ENCODE data around the gene ERV3-1.
"Not testable (repeated sequence)": the region's sequence is repeated elsewhere in the genome, so short reads cannot be mapped to it uniquely, and the experiment has no call there.

DNA sequence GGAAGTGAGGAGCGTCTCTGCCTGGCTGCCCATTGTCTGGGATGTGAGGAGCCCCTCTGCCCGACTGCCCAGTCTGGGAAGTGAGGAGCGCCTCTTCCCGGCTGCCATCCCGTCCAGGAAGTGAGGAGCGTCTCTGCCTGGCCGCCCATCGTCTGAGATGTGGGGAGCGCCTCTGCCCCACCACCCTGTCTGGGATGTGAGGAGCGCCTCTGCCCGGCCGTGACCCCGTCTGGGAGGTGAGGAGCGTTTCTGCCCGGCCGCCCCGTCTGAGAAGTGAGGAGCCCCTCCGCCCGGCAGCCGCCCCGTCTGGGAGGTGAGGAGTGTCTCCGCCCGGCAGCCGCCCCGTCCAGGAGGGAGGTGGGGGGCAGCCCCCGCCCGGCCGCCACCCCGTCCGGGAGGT lies 26.9 kb upstream of the ERV3-1 start:
- TF ChIP-seq, protein P1, sequence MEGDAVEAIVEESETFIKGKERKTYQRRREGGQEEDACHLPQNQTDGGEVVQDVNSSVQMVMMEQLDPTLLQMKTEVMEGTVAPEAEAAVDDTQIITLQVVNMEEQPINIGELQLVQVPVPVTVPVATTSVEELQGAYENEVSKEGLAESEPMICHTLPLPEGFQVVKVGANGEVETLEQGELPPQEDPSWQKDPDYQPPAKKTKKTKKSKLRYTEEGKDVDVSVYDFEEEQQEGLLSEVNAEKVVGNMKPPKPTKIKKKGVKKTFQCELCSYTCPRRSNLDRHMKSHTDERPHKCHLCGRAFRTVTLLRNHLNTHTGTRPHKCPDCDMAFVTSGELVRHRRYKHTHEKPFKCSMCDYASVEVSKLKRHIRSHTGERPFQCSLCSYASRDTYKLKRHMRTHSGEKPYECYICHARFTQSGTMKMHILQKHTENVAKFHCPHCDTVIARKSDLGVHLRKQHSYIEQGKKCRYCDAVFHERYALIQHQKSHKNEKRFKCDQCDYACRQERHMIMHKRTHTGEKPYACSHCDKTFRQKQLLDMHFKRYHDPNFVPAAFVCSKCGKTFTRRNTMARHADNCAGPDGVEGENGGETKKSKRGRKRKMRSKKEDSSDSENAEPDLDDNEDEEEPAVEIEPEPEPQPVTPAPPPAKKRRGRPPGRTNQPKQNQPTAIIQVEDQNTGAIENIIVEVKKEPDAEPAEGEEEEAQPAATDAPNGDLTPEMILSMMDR (IDR thresholded peaks at IDR 0.05; ENCODE audit: low read depth, low read length, poor library complexity, severe bottlenecking) = not testable (repeated sequence)
- not testable (repeated sequence) for TF ChIP-seq EZH2phosphoT487 (IDR thresholded peaks at IDR 0.05; ENCODE audit: borderline replicate concordance, low read length)
